ENCODE results near the gene OSBPL1A.

DNA sequence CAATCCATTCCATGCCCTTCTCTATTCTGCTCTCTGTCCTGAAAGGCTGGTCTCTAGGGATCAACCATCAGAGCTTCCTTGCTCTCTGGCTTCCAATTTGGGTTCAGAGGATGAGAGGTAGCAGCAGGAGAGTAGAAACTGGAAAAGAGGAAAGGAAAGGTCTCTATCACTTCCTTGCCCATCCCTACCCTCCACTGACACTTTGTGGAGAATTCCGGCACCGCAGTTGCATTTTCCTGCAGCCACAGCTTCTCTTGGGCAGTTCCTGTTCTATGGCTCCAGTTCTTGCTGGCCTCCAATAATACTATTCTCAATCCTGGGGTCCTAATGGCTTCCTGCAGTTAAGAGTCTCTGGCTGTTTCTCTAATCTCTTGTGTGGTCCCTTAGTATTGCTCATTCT is 15.5 kb upstream of the OSBPL1A start:
- TF ChIP-seq, protein P1, sequence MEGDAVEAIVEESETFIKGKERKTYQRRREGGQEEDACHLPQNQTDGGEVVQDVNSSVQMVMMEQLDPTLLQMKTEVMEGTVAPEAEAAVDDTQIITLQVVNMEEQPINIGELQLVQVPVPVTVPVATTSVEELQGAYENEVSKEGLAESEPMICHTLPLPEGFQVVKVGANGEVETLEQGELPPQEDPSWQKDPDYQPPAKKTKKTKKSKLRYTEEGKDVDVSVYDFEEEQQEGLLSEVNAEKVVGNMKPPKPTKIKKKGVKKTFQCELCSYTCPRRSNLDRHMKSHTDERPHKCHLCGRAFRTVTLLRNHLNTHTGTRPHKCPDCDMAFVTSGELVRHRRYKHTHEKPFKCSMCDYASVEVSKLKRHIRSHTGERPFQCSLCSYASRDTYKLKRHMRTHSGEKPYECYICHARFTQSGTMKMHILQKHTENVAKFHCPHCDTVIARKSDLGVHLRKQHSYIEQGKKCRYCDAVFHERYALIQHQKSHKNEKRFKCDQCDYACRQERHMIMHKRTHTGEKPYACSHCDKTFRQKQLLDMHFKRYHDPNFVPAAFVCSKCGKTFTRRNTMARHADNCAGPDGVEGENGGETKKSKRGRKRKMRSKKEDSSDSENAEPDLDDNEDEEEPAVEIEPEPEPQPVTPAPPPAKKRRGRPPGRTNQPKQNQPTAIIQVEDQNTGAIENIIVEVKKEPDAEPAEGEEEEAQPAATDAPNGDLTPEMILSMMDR (IDR thresholded peaks at IDR 0.05; ENCODE audit: insufficient read depth, low read length) = no peak
- no peak for TF ChIP-seq GABPA (IDR thresholded peaks at IDR 0.05; ENCODE audit: low read depth)

All from HL-60 (cell line).